ENCODE measurements around the gene CACNB2.

CACNB2 gene

GRCh38 chr10:18140149-18140956, at the start of gene CACNB2:
CACNB2 (plus strand) TSS chr10:18140424.
- peak; percentile 70 for DNase-seq (ENCODE audit: low read depth)

GRCh38 chr10:18094332-18094731, 45.9 kb upstream of the CACNB2 start:
- no peak for DNase-seq (ENCODE audit: low read depth)

GRCh38 chr10:18094793-18095192, 45.4 kb upstream of the CACNB2 start:
- no peak for DNase-seq (ENCODE audit: low read depth)

GRCh38 chr10:18097524-18097923, 42.7 kb upstream of the CACNB2 start:
- DNase-seq (ENCODE audit: low read depth), result no peak

GRCh38 chr10:18098201-18098600, 42.0 kb upstream of the CACNB2 start:
- DNase-seq (ENCODE audit: low read depth), result no peak

- DNase-seq (ENCODE audit: low read depth), result no peak
Measured at GRCh38 chr10:18099415-18099814, 40.8 kb upstream of the CACNB2 start.

GRCh38 chr10:18100669-18101068, 39.6 kb upstream of the CACNB2 start:
- DNase-seq (ENCODE audit: low read depth), result peak; percentile 18

- DNase-seq (ENCODE audit: low read depth), result no peak
Measured at GRCh38 chr10:18102404-18102803, 37.8 kb upstream of the CACNB2 start.

- peak; percentile 23 for DNase-seq (ENCODE audit: low read depth)
Measured at GRCh38 chr10:18104223-18104872, 35.9 kb upstream of the CACNB2 start.

- no peak for DNase-seq (ENCODE audit: low read depth)
Measured at GRCh38 chr10:18109341-18109870, 30.8 kb upstream of the CACNB2 start.

- no peak for DNase-seq (ENCODE audit: low read depth)
Measured at GRCh38 chr10:18113881-18114280, 26.3 kb upstream of the CACNB2 start.

GRCh38 chr10:18117276-18117675, 22.9 kb upstream of the CACNB2 start:
- no peak for DNase-seq (ENCODE audit: low read depth)

- DNase-seq (ENCODE audit: low read depth), result no peak
Measured at GRCh38 chr10:18122753-18123152, 17.5 kb upstream of the CACNB2 start.

- DNase-seq (ENCODE audit: low read depth), result no peak
Measured at GRCh38 chr10:18133046-18133445, 7.2 kb upstream of the CACNB2 start.

GRCh38 chr10:18134509-18134908, 5.7 kb upstream of the CACNB2 start:
- no peak for DNase-seq (ENCODE audit: low read depth)

GRCh38 chr10:18134921-18135320, 5.3 kb upstream of the CACNB2 start:
- DNase-seq (ENCODE audit: low read depth), result no peak

- peak; percentile 15 for DNase-seq (ENCODE audit: low read depth)
Measured at GRCh38 chr10:18136073-18136791, 4.0 kb upstream of the CACNB2 start.

- no peak for DNase-seq (ENCODE audit: low read depth)
Measured at GRCh38 chr10:18137111-18137510, 3.1 kb upstream of the CACNB2 start.

- peak; percentile 22 for DNase-seq (ENCODE audit: low read depth)
Measured at GRCh38 chr10:18140957-18141845, 977 bp downstream of the CACNB2 start.

- peak; percentile 21 for DNase-seq (ENCODE audit: low read depth)
Measured at GRCh38 chr10:18142151-18142550, 1.9 kb downstream of the CACNB2 start.

- no peak for DNase-seq (ENCODE audit: low read depth)
Measured at GRCh38 chr10:18144396-18144795, 4.2 kb downstream of the CACNB2 start.

- DNase-seq (ENCODE audit: low read depth), result peak; percentile 81
Measured at GRCh38 chr10:18144928-18145327, 4.7 kb downstream of the CACNB2 start.

All from fibroblast of gingiva (primary cell).